Measurements from ENCODE around the gene ALCAM.

Gene ALCAM

DNA sequence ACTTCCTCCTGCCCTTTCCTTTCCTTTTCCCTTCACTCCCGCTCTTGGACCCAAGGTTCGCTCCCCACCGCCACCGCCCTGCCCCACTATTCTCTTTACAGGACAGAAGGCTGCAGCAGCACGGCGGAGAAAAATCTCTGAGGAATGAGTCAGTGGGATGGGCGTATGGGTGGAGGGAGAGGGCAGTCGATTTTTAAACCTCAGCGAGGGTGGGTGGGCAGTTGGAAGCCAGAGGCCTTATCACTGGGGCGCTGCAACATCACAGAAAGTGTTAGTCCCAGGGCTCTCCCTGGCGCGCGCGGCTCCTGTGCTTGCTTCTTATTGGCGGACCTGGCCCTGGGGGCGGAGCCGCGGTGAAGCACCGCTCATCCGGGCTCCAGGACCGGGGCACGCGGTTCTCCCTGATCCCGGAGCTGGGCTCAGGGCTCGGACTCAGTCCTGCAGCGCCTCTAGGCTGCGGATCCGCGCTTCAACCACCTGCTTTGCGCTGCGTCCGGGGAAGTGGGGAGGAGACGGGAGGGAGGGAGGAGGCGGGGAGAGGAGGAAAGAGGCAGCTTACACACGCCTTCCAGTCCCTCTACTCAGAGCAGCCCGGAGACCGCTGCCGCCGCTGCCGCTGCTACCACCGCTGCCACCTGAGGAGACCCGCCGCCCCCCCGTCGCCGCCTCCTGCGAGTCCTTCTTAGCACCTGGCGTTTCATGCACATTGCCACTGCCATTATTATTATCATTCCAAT is at the start of gene ALCAM:
Gene ALCAM (plus strand): TSS at position 584 of the 737 bp plus-strand sequence.
- TF ChIP-seq ZFX (IDR thresholded peaks at IDR 0.05; ENCODE audit: borderline replicate concordance), result no peak
- TF ChIP-seq, protein P1, sequence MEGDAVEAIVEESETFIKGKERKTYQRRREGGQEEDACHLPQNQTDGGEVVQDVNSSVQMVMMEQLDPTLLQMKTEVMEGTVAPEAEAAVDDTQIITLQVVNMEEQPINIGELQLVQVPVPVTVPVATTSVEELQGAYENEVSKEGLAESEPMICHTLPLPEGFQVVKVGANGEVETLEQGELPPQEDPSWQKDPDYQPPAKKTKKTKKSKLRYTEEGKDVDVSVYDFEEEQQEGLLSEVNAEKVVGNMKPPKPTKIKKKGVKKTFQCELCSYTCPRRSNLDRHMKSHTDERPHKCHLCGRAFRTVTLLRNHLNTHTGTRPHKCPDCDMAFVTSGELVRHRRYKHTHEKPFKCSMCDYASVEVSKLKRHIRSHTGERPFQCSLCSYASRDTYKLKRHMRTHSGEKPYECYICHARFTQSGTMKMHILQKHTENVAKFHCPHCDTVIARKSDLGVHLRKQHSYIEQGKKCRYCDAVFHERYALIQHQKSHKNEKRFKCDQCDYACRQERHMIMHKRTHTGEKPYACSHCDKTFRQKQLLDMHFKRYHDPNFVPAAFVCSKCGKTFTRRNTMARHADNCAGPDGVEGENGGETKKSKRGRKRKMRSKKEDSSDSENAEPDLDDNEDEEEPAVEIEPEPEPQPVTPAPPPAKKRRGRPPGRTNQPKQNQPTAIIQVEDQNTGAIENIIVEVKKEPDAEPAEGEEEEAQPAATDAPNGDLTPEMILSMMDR (IDR thresholded peaks at IDR 0.05), result peak; percentile 78
- peak within 1 kb of the TSS; percentile 94 for H3K27ac ChIP-seq

DNA sequence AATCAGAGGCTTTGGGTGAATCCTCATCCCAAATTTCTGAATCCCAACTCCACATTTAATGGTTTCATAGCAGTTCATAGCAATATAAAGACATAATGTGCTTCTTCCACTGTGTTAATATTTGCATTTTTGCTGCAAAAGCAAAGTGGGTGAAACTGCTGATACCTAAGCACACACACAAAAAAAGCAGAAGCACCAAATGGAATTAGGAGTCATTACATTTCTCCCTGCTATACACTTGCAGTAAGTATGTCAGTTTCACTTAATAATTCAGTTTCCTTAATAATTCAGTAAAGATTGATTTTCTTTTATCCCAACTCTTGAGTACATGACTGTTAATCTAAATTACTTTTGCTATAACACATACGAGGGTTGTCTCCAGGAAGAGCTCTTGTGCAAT is 48.9 kb upstream of the ALCAM start:
- H3K27ac ChIP-seq, result no peak overlapping the region
- TF ChIP-seq ZFX (IDR thresholded peaks at IDR 0.05; ENCODE audit: borderline replicate concordance), result no peak
- TF ChIP-seq, protein P1 (IDR thresholded peaks at IDR 0.05), result no peak

DNA sequence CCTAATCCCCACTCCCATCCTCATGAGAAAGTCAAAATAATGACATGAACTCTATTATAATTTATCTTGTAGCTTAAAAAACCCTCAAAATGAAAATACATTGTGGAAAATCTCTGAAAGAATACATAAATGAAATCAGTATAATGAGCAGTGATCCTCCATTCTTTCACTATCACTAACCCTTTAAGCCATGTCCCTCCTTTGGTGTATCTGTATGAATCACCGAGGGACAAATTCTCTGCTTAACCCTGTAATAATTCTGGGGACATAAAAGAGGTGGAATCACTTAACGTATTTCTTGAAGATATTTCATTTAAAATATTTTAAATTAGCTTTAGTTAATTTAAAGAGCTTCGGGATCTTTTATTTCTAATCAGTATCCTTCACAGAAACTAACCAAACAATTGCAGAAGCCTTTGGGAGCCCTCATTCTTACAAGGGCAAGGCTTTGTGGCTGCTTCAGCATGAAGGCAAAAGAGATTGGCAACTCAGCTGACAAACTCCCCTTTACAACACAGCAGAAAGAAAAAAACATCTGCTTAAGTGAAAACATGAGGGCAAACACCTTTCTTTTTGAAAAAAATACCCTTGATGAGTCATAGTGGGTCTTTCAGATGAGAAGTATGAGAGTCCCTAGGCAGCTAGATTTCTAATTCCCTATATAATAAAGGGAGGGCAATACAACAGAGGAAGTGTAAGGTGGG is 44.0 kb upstream of the ALCAM start:
- H3K27ac ChIP-seq, result no peak overlapping the region
- TF ChIP-seq, protein P1 (IDR thresholded peaks at IDR 0.05), result no peak
- no peak for TF ChIP-seq ZFX (IDR thresholded peaks at IDR 0.05; ENCODE audit: borderline replicate concordance)

DNA sequence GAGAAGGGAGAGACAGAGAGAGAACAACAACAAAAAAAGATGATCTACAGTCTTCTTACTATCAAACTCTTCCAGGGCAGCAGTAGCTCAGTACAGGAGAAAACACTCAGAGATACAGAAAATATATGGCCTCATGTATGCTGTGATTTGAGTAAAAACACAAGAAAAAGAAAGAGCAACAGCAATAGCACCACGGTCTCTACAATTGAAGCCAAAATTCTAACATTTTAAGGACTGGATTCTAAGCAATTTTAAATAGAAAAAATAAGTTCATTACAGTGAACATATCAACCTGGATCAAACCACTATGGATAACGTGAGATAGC is 43.5 kb upstream of the ALCAM start:
- no peak overlapping the region for H3K27ac ChIP-seq
- TF ChIP-seq, protein P1 (IDR thresholded peaks at IDR 0.05), result no peak
- TF ChIP-seq ZFX (IDR thresholded peaks at IDR 0.05; ENCODE audit: borderline replicate concordance), result no peak

DNA sequence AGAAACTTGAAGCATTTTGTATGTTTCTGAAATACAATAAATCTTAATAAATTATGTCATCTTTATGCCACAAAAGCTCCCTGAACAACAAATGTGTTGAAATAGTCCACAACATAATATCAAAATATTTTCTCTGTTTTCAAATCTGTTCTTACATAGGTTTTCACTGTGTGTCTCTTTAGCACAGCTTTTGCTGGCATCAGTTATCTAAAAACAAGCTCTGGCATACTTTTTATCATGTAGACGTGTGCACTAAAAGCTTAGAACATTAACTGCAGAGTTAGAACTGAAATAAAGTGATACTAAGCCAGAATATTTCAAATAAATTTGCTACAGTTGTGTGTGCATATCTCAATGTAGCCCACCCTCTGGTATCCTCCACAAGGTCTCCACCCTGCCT is 41.8 kb upstream of the ALCAM start:
- TF ChIP-seq, protein P1 (IDR thresholded peaks at IDR 0.05), result no peak
- TF ChIP-seq ZFX (IDR thresholded peaks at IDR 0.05; ENCODE audit: borderline replicate concordance), result no peak
- no peak overlapping the region for H3K27ac ChIP-seq

DNA sequence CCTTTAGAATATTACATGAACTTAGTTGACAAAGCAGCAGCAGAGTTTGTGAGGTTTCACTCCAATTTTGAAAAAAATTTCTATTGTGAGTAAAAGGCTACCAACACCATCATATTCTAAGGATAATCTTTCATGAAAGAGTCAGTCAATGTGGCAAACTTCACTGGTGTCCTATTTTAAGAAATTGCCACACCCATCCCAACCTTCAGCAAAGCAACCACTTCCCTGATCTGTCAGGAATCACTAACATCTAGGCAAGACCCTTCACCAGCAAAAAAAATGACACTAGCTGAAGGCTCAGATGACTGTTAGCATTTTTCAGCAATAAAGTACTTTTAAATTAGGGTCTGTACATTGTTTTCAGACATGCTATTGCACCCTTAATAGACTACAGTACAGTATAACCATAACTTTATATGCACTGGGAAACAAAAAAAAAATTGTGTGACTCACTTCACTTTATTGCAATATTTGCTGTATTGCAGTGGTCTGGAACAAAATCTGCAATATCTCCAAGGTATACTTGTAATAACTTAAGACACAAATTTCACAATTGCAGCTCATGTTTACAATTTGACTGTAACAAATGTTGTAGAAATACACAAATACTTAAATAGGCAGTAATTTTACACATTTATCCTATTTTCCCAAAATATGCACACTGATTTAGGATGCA is 38.9 kb upstream of the ALCAM start:
- H3K27ac ChIP-seq, result no peak overlapping the region
- TF ChIP-seq ZFX (IDR thresholded peaks at IDR 0.05; ENCODE audit: borderline replicate concordance), result no peak
- TF ChIP-seq, protein P1 (IDR thresholded peaks at IDR 0.05), result no peak

DNA sequence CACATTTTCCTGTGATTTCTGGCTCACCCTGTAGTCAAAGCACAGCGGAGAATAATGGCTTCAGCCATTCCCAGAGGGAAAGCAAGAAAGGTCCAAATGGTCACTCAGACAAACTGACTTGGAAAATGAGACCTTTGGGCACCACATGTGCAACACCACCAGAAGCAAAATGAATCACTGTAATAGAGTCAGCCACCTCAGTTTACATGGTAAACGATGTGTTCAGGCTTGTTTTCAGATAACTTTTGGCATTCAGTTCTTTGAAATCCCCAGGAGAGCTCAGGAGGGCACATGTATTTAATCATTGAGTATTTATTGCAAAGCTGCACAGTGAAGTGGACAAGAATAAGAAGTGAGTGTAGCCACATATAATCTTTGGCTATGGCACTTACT is 38.4 kb upstream of the ALCAM start:
- no peak overlapping the region for H3K27ac ChIP-seq
- TF ChIP-seq, protein P1 (IDR thresholded peaks at IDR 0.05), result no peak
- TF ChIP-seq ZFX (IDR thresholded peaks at IDR 0.05; ENCODE audit: borderline replicate concordance), result no peak
